Liver (tissue), 9 donors: ENCODE data around the gene CAMK1D. TPM values are rescaled to one million over a fixed set of nuclear protein-coding genes. Genes with fewer than 3 reads are reported as not detected.

Experiments
- DNase-seq: peaks from one replicate; pipeline ENCODE4 v3.0.0-alpha.2; 2017; ENCODE audit warnings: low spot score
- H3K27ac ChIP-seq, 2 donors: one replicate each; pipeline ENCODE4 v1.7.0; 2013; ENCODE audit warnings: inconsistent platforms in 2 of 2, low read length in 2 of 2, control low read depth in 1 of 2, low read depth in 1 of 2, mild to moderate bottlenecking in 1 of 2
- H3K27me3 ChIP-seq, 4 donors: one replicate each; pipeline versions ENCODE4 v1.6.1 to v1.7.0; 2013; ENCODE audit warnings: low read length in 3 of 4, inconsistent platforms in 1 of 4, mild to moderate bottlenecking in 1 of 4, moderate library complexity in 1 of 4; ENCODE audit not compliant: control insufficient read depth in 4 of 4, insufficient read depth in 4 of 4
- H3K36me3 ChIP-seq, 4 donors: one replicate each; pipeline versions ENCODE4 v1.6.1 to v1.7.0; 2013; ENCODE audit warnings: low read length in 3 of 4, mild to moderate bottlenecking in 3 of 4, low read depth in 1 of 4, moderate library complexity in 1 of 4; ENCODE audit not compliant: control insufficient read depth in 4 of 4, insufficient read depth in 3 of 4
- H3K4me1 ChIP-seq, 4 donors: one replicate each; pipeline versions ENCODE4 v1.6.1 to v1.7.0; 2013; ENCODE audit warnings: low read length in 3 of 4, mild to moderate bottlenecking in 3 of 4, moderate library complexity in 1 of 4; ENCODE audit not compliant: control insufficient read depth in 4 of 4, insufficient read depth in 4 of 4
- H3K4me3 ChIP-seq, 3 donors: one replicate each; pipeline versions ENCODE4 v1.6.1 to v1.7.0; 2013; ENCODE audit warnings: low read length in 3 of 3, control low read depth in 1 of 3, low read depth in 1 of 3, mild to moderate bottlenecking in 1 of 3
- H3K9ac ChIP-seq, 2 donors: one replicate each; pipeline ENCODE4 v1.7.0; 2013; ENCODE audit warnings: low read length in 2 of 2, mild to moderate bottlenecking in 2 of 2, moderate library complexity in 2 of 2, control low read depth in 1 of 2, low read depth in 1 of 2
- H3K9me3 ChIP-seq, 4 donors: one replicate each; pipeline versions ENCODE4 v1.6.1 to v1.7.0; 2013; ENCODE audit warnings: low read length in 3 of 4; ENCODE audit not compliant: control insufficient read depth in 4 of 4
- CTCF ChIP-seq: fragments of 150-350 bp; IDR thresholded peaks from 2 replicates; pipeline ENCODE4 v1.5.1; 2017; ENCODE audit warnings: improper control_type of control experiment, low read depth, low read length; ENCODE audit not compliant: missing input control
- FOXA1 ChIP-seq: IDR thresholded peaks from 2 replicates; pipeline ENCODE4 v1.6.1; 2016; ENCODE audit warnings: antibody characterized with exemption
- FOXA2 ChIP-seq: IDR thresholded peaks from 2 replicates; pipeline ENCODE4 v1.6.1; 2016; ENCODE audit warnings: antibody characterized with exemption
- GABPA ChIP-seq, 2 donors: IDR thresholded peaks in 1 of 2; conservative IDR thresholded peaks in 1 of 2; 2 replicates each; pipeline ENCODE4 v1.6.1; 2016; ENCODE audit warnings: antibody characterized with exemption in 2 of 2, mild to moderate bottlenecking in 1 of 2, moderate library complexity in 1 of 2
- HNF4A ChIP-seq, 2 donors: conservative IDR thresholded peaks; 2 replicates each; pipeline ENCODE4 v1.6.1; 2016; ENCODE audit warnings: antibody characterized with exemption in 2 of 2, mild to moderate bottlenecking in 2 of 2
- HNF4G ChIP-seq: IDR thresholded peaks from 2 replicates; pipeline ENCODE4 v1.6.1; 2016; ENCODE audit warnings: antibody characterized with exemption
- NR2F2 ChIP-seq: IDR thresholded peaks from 2 replicates; pipeline ENCODE4 v1.6.1; 2016; ENCODE audit warnings: antibody characterized with exemption
- REST ChIP-seq: IDR thresholded peaks from 2 replicates; pipeline ENCODE4 v1.6.1; 2016; ENCODE audit warnings: antibody characterized with exemption, mild to moderate bottlenecking
- RXRA ChIP-seq, 2 donors: IDR thresholded peaks; 2 replicates each; pipeline ENCODE4 v1.6.1; 2017 to 2018; ENCODE audit warnings: antibody characterized with exemption in 2 of 2, mild to moderate bottlenecking in 1 of 2
- SP1 ChIP-seq: IDR thresholded peaks from 2 replicates; pipeline ENCODE4 v1.6.1; 2018; ENCODE audit warnings: antibody characterized with exemption, mild to moderate bottlenecking
- YY1 ChIP-seq: IDR thresholded peaks from 2 replicates; pipeline ENCODE4 v1.6.1; 2016; ENCODE audit warnings: antibody characterized with exemption, mild to moderate bottlenecking
- WGBS: extraction: QIAGEN DNeasy Blood & Tissue Kit; methylation state at CpG from one replicate; pipeline ENCODE4 v1.1.7; 2013; 5-methylcytosine and 5-hydroxymethylcytosine counted together
- polyA plus RNA-seq, 2 donors: library from polyadenylated mRNA; stranded (reverse) in 1 of 2; unstranded in 1 of 2; fragments of 200-250 nt in 1 of 2; fragments of >200 nt in 1 of 2; fragmentation: Nextera tagmentation in 1 of 2; extraction: Ambion mirVana in 1 of 2; gene quantifications; one replicate each; pipeline versions ENCODE4 v1.2.1 to v1.2.3, GENCODE V29; 2013 to 2015
- total RNA-seq, 2 donors: library from RNA; depleted of rRNA; stranded (reverse); fragments of >200 nt; gene quantifications; one replicate each; pipeline ENCODE4 v1.2.3, GENCODE V29; 2014
- TF ChIP-seq, protein P1 (sequence below): IDR thresholded peaks from 2 replicates; pipeline ENCODE4 v1.6.1; 2016; ENCODE audit warnings: antibody characterized with exemption
- TF ChIP-seq, protein P2 (sequence below): IDR thresholded peaks from 2 replicates; pipeline ENCODE4 v1.6.1; 2016; ENCODE audit warnings: antibody characterized with exemption
- donor health status: healthy.
- donor health status: healthy.
- donor health status: healthy.
- donor health status: healthy.
- donor health status: healthy.

The CAMK1D gene
- total and polyA plus RNA-seq, 4 donors, result 2.7 to 10.1 (median 4.2) TPM

DNA sequence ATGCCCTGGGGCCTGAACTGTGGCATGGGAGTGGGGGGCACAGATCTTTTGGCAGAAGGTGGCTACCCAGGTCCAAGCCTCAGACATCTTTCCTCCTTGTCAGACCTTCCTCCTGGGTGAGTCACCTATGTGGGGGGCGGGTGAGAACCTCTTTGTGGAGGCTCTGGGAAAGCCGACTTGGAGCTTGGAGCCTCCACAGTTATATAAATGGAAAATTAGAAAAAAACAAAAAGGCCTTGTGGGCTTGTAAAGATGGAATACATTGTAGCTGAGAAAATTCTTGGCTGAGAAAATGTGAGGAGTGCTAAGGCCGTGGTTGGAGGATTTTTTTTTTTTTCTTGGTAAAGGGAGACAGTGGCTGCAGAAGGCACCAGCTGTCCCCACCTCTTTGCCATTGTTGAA, 359.7 kb downstream of the CAMK1D start (continued):
- TF ChIP-seq REST (no peak), SP1 (no peak), GABPA (IDR thresholded peaks at IDR 0.05 in 1 of 2, conservative IDR thresholded peaks at IDR 0.05 in 1 of 2) (no peak)

DNA sequence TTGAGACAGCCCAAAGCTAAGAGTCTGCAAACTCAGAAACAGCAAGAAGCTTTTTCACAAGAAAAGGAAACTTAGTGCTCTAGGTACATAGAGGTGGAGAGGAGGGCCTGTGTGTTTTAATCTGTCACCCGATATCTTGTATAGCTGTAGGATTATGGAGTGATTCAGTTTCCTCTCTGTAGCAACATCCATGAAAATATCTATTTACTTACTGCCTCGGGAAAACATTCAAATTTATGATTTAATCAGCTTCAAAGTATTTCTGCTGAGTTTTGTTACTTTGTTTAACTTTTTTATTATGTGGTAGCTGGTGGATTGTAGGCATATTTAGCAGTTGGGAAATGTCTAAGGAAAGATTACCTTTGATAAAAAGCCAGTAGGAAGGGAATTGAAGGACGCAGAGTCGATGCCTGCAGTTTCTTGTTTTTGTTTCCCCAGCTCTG, 360.2 kb downstream of the CAMK1D start:
- Histone ChIP-seq H3K27ac (peak overlapping the region in 1 of 2 donors; percentile 67), H3K4me1 (peaks cover 0 to 25% (median 11%) of the 10 kb centered on the region in 4 donors), H3K27me3 (no peaks in the 10 kb centered on the region), H3K9ac (no peak overlapping the region), H3K36me3 (no peaks in the 10 kb centered on the region), H3K9me3 (no peaks in the 10 kb centered on the region), H3K4me3 (no peak overlapping the region)
- TF ChIP-seq REST (no peak), HNF4G (no peak), SP1 (no peak), YY1 (no peak), NR2F2 (no peak), HNF4A (conservative IDR thresholded peaks at IDR 0.05) (no peak), RXRA (IDR thresholded peaks at IDR 0.05) (no peak), CTCF (no peak), GABPA (IDR thresholded peaks at IDR 0.05 in 1 of 2, conservative IDR thresholded peaks at IDR 0.05 in 1 of 2) (no peak), FOXA1 (no peak), FOXA2 (no peak)
- TF ChIP-seq, protein P1, sequence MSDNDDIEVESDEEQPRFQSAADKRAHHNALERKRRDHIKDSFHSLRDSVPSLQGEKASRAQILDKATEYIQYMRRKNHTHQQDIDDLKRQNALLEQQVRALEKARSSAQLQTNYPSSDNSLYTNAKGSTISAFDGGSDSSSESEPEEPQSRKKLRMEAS, result no peak
- TF ChIP-seq, protein P2, sequence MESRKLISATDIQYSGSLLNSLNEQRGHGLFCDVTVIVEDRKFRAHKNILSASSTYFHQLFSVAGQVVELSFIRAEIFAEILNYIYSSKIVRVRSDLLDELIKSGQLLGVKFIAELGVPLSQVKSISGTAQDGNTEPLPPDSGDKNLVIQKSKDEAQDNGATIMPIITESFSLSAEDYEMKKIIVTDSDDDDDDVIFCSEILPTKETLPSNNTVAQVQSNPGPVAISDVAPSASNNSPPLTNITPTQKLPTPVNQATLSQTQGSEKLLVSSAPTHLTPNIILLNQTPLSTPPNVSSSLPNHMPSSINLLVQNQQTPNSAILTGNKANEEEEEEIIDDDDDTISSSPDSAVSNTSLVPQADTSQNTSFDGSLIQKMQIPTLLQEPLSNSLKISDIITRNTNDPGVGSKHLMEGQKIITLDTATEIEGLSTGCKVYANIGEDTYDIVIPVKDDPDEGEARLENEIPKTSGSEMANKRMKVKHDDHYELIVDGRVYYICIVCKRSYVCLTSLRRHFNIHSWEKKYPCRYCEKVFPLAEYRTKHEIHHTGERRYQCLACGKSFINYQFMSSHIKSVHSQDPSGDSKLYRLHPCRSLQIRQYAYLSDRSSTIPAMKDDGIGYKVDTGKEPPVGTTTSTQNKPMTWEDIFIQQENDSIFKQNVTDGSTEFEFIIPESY, result no peak
- no peak for DNase-seq
- 68% methylated on average over 4 of the region's 4 CpGs for WGBS
